HG03139 (cell line): Measurements from ENCODE around the gene RANBP3L.
A peak's percentile ranks its signal among the peaks of the same experiment; 100 is the strongest.

Experiments
- ATAC-seq: cut with Tn5 transposase; IDR thresholded peaks from one replicate; pipeline ENCODE4 v1.9.1; 2021; ENCODE audit not compliant: unreplicated experiment

The RANBP3L gene

GRCh38 chr5:36246036-36246800 is 55.5 kb downstream of the RANBP3L start:
- ATAC-seq = no peak

GRCh38 chr5:36244076-36244475 is 57.6 kb downstream of the RANBP3L start:
- no peak for ATAC-seq

GRCh38 chr5:36243653-36244052 is 58.0 kb downstream of the RANBP3L start:
- no peak for ATAC-seq

- no peak for ATAC-seq
These were observed 58.9 kb downstream of the RANBP3L start for GRCh38 chr5:36242534-36243485.

GRCh38 chr5:36241631-36242533 is 59.8 kb downstream of the RANBP3L start, which contains the start of gene NADK2:
Gene NADK2 (minus strand): TSS chr5:36241925. CDS start chr5:36241798, 127 bp downstream.
- ATAC-seq = peak; percentile 88

- ATAC-seq = peak; percentile 19
These were observed 60.7 kb downstream of the RANBP3L start for GRCh38 chr5:36240779-36241630.

GRCh38 chr5:36239370-36240293 is 62.1 kb downstream of the RANBP3L start:
- ATAC-seq = no peak

GRCh38 chr5:36238502-36239295 is 63.0 kb downstream of the RANBP3L start:
- ATAC-seq = no peak

- no peak for ATAC-seq
These were observed 64.0 kb downstream of the RANBP3L start for GRCh38 chr5:36237751-36238150.

- ATAC-seq = no peak
These were observed 64.9 kb downstream of the RANBP3L start for GRCh38 chr5:36236801-36237200.

- ATAC-seq = no peak
These were observed 69.2 kb downstream of the RANBP3L start for GRCh38 chr5:36232533-36232932.

GRCh38 chr5:36230151-36230790 is 71.4 kb downstream of the RANBP3L start:
- ATAC-seq = no peak

GRCh38 chr5:36228505-36228904 is 73.2 kb downstream of the RANBP3L start:
- ATAC-seq = no peak

- no peak for ATAC-seq
These were observed 74.7 kb downstream of the RANBP3L start for GRCh38 chr5:36227046-36227445.

GRCh38 chr5:36222620-36223019 is 79.1 kb downstream of the RANBP3L start:
- no peak for ATAC-seq

GRCh38 chr5:36217988-36218387 is 83.7 kb downstream of the RANBP3L start:
- no peak for ATAC-seq

- ATAC-seq = no peak
These were observed 84.1 kb downstream of the RANBP3L start for GRCh38 chr5:36217567-36217966.

- ATAC-seq = no peak
These were observed 85.8 kb downstream of the RANBP3L start for GRCh38 chr5:36215910-36216309.
